HG02763 (cell line): ENCODE measurements around the gene TMEM14C.
"Not testable (repeated sequence)": the region's sequence is repeated elsewhere in the genome, so short reads cannot be mapped to it uniquely, and the experiment has no call there.

ENCODE experiments used
- ATAC-seq: cut with Tn5 transposase; IDR thresholded peaks from one replicate; pipeline ENCODE4 v1.9.1; 2021; ENCODE audit warnings: mild to moderate bottlenecking, moderate library complexity; ENCODE audit not compliant: unreplicated experiment

The TMEM14C gene

GRCh38 chr6:10720960-10721849 is 1.7 kb upstream of the TMEM14C start:
- not testable (repeated sequence) for ATAC-seq

GRCh38 chr6:10721850-10722569 is 860 bp upstream of the TMEM14C start:
- no peak for ATAC-seq

- no peak for ATAC-seq
Measured at GRCh38 chr6:10722570-10722819, 375 bp upstream of the TMEM14C start.

GRCh38 chr6:10723567-10723881 is 654 bp downstream of the TMEM14C start:
- ATAC-seq = no peak

- ATAC-seq = no peak
Measured at GRCh38 chr6:10725044-10725443, 2.2 kb downstream of the TMEM14C start.

- no peak for ATAC-seq
Measured at GRCh38 chr6:10725716-10726115, 2.8 kb downstream of the TMEM14C start.

GRCh38 chr6:10730254-10730653 is 7.4 kb downstream of the TMEM14C start:
- no peak for ATAC-seq

GRCh38 chr6:10733151-10733715 is 10.4 kb downstream of the TMEM14C start:
- no peak for ATAC-seq

GRCh38 chr6:10733863-10734262 is 11.0 kb downstream of the TMEM14C start:
- ATAC-seq = no peak

- no peak for ATAC-seq
Measured at GRCh38 chr6:10736731-10737130, 13.9 kb downstream of the TMEM14C start.

GRCh38 chr6:10740061-10740460 is 17.2 kb downstream of the TMEM14C start:
- ATAC-seq = no peak

GRCh38 chr6:10741643-10742042 is 18.8 kb downstream of the TMEM14C start:
- ATAC-seq = not testable (repeated sequence)

- no peak for ATAC-seq
Measured at GRCh38 chr6:10742251-10742650, 19.4 kb downstream of the TMEM14C start.

GRCh38 chr6:10743515-10743914 is 20.6 kb downstream of the TMEM14C start:
- ATAC-seq = no peak

- no peak for ATAC-seq
Measured at GRCh38 chr6:10745116-10745515, 22.2 kb downstream of the TMEM14C start.

GRCh38 chr6:10746915-10747250 is 24.0 kb downstream of the TMEM14C start:
- no peak for ATAC-seq

GRCh38 chr6:10747251-10747972 is 24.5 kb downstream of the TMEM14C start, which contains the start of gene TMEM14B:
Gene TMEM14B, plus strand, starts transcription at chr6:10747805. Its CDS starts 1,441 bp downstream, at chr6:10749246.
- ATAC-seq = peak; percentile 97

GRCh38 chr6:10749734-10750133 is 26.9 kb downstream of the TMEM14C start:
- ATAC-seq = no peak

GRCh38 chr6:10750568-10750967 is 27.7 kb downstream of the TMEM14C start:
- ATAC-seq = not testable (repeated sequence)

- ATAC-seq = not testable (repeated sequence)
Measured at GRCh38 chr6:10751757-10752156, 28.9 kb downstream of the TMEM14C start.

- no peak for ATAC-seq
Measured at GRCh38 chr6:10756085-10756484, 33.2 kb downstream of the TMEM14C start.
